ENCODE measurements around the gene HCN3.

The HCN3 gene

DNA sequence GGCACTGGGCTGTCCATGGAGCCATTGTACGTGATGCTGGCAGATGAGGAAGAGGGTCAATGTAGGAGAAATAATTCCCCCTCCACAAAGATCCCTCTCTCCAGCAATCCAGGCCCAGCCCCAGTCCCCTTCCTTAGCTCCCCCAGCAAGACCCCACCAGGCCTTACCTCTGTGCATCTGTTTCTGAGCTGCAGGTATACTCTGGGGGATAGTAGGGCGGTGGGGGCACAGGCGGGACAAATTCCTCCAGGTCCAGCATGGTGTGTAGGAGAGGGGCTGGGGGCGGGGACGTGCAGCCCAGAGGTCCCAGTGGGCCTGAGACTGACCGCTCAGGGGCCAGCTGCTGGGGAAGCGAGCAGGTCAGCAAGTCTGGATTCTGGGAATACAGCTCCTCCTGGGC, 25.7 kb upstream of the HCN3 start:
- H3K4me3 ChIP-seq (ENCODE audit: low read depth, low read length), result no peak overlapping the region
- CTCF ChIA-PET, result interaction anchor here (0.5 to 4.9 kb wide), 37 partner anchors 9 to 814 kb away, joined by 3 to 91 read pairs (median 6); partner anchors contain the start of genes CLK2, FDPS, HCN3 and KRTCAP2
- no peaks in the 10 kb centered on the region for H3K9me3 ChIP-seq (ENCODE audit: control insufficient read depth, insufficient read depth, low read depth, low read length)
- H3K36me3 ChIP-seq (ENCODE audit: control insufficient read depth in 2 of 2, insufficient read depth in 1 of 2, low read length in 2 of 2), result peaks cover 12 to 60% of the 10 kb centered on the region in 2 experiments; a peak in 2 of 3 replicates
- TF ChIP-seq ZNF670 (tag by site-specific recombination; IDR thresholded peaks at IDR 0.05; ENCODE audit: low read depth) (no peak), ZBTB26 (tag by site-specific recombination; optimal IDR thresholded peaks at IDR 0.05) (no peak), ZNF23 (tag by site-specific recombination; IDR thresholded peaks at IDR 0.05; ENCODE audit: borderline replicate concordance) (no peak), ZNF239 (tag by site-specific recombination; IDR thresholded peaks at IDR 0.05) (no peak), ZNF776 (tag by site-specific recombination; IDR thresholded peaks at IDR 0.05; ENCODE audit: borderline replicate concordance) (no peak), TCF7L2 (IDR thresholded peaks at IDR 0.05; ENCODE audit: borderline replicate concordance, low read depth, low read length) (no peak), ZNF169 (tag by site-specific recombination; IDR thresholded peaks at IDR 0.05) (no peak), ZNF660 (tag by site-specific recombination; IDR thresholded peaks at IDR 0.05) (no peak), ZNF366 (tag by site-specific recombination; conservative IDR thresholded peaks at IDR 0.05) (no peak), ZNF274 (IDR thresholded peaks at IDR 0.05; ENCODE audit: low read length) (no peak), ZNF274 (tag by site-specific recombination; IDR thresholded peaks at IDR 0.05; ENCODE audit: borderline replicate concordance) (no peak), ZIC2 (tag by site-specific recombination; IDR thresholded peaks at IDR 0.05) (no peak), OVOL3 (tag by site-specific recombination; IDR thresholded peaks at IDR 0.05) (no peak), EGR2 (tag by site-specific recombination; IDR thresholded peaks at IDR 0.05; ENCODE audit: low read depth) (no peak), ZNF24 (tag by site-specific recombination; IDR thresholded peaks at IDR 0.05) (no peak), ZNF488 (tag by site-specific recombination; IDR thresholded peaks at IDR 0.05) (no peak), ZNF221 (tag by site-specific recombination; IDR thresholded peaks at IDR 0.05; ENCODE audit: borderline replicate concordance) (no peak), ZNF629 (tag by site-specific recombination; IDR thresholded peaks at IDR 0.05) (no peak), HOXD13 (CRISPR knock-in tag; IDR thresholded peaks at IDR 0.05; ENCODE audit: borderline replicate concordance) (no peak)
- TF ChIP-seq, protein P1, sequence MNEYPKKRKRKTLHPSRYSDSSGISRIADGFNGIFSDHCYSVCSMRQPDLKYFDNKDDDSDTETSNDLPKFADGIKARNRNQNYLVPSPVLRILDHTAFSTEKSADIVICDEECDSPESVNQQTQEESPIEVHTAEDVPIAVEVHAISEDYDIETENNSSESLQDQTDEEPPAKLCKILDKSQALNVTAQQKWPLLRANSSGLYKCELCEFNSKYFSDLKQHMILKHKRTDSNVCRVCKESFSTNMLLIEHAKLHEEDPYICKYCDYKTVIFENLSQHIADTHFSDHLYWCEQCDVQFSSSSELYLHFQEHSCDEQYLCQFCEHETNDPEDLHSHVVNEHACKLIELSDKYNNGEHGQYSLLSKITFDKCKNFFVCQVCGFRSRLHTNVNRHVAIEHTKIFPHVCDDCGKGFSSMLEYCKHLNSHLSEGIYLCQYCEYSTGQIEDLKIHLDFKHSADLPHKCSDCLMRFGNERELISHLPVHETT (tag by site-specific recombination; IDR thresholded peaks at IDR 0.05), result no peak
- H3K4me1 ChIP-seq (ENCODE audit: control insufficient read depth, insufficient read depth, low read length), result no peaks in the 10 kb centered on the region
- peak overlapping the region; percentile 8; the same call in 1 of the 2 replicates for H3K27ac ChIP-seq (ENCODE audit: extremely low read depth, low read depth, low read length)
- POLR2A ChIA-PET, result interaction anchor here (0.7 to 4.3 kb wide), 11 partner anchors 10 to 478 kb away, joined by 3 to 26 read pairs (median 4); partner anchors contain the start of genes ASH1L, CLK2, FDPS and SCAMP3

DNA sequence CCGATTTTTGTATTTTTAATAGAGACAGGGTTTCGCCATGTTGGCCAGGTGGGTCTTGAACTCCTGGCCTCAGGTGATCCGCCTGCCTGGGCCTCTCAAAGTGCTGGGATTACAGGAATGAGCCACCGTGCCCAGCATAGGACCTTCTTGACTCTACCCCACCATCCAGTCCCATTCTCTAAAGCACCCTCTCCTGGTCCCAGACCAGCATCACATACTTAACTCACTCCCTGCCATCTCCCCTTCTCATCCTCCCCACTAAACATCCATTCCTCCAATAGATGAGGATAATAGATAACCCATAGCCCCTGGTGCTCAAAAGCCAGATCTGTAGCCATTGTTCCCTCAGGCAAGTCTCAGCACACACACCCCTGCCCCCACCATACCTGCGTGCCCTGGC, 24.1 kb upstream of the HCN3 start:
- H3K9me3 ChIP-seq (ENCODE audit: control insufficient read depth, insufficient read depth, low read depth, low read length), result no peaks in the 10 kb centered on the region
- TF ChIP-seq ZNF121 (tag by site-specific recombination; IDR thresholded peaks at IDR 0.05) (0 out of 2 replicates have a peak, but pooled peaks have one; percentile 5), ZNF2 (tag by site-specific recombination; IDR thresholded peaks at IDR 0.05) (peak; percentile 58; the same call in 1 of the 2 replicates), ZNF214 (tag by site-specific recombination; IDR thresholded peaks at IDR 0.05; ENCODE audit: borderline replicate concordance) (no peak), IKZF3 (tag by site-specific recombination; IDR thresholded peaks at IDR 0.05) (0 out of 2 replicates have a peak, but pooled peaks have one; percentile 13), ZNF341 (tag by site-specific recombination; IDR thresholded peaks at IDR 0.05; ENCODE audit: low read depth) (0 out of 2 replicates have a peak, but pooled peaks have one; percentile 14), BCL6B (tag by site-specific recombination; IDR thresholded peaks at IDR 0.05) (no peak), ZNF366 (tag by site-specific recombination; conservative IDR thresholded peaks at IDR 0.05) (peak; percentile 39), ZNF223 (tag by site-specific recombination; IDR thresholded peaks at IDR 0.05) (0 out of 2 replicates have a peak, but pooled peaks have one; percentile 15)
- TF ChIP-seq, protein P2, sequence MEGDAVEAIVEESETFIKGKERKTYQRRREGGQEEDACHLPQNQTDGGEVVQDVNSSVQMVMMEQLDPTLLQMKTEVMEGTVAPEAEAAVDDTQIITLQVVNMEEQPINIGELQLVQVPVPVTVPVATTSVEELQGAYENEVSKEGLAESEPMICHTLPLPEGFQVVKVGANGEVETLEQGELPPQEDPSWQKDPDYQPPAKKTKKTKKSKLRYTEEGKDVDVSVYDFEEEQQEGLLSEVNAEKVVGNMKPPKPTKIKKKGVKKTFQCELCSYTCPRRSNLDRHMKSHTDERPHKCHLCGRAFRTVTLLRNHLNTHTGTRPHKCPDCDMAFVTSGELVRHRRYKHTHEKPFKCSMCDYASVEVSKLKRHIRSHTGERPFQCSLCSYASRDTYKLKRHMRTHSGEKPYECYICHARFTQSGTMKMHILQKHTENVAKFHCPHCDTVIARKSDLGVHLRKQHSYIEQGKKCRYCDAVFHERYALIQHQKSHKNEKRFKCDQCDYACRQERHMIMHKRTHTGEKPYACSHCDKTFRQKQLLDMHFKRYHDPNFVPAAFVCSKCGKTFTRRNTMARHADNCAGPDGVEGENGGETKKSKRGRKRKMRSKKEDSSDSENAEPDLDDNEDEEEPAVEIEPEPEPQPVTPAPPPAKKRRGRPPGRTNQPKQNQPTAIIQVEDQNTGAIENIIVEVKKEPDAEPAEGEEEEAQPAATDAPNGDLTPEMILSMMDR (tag by site-specific recombination; IDR thresholded peaks at IDR 0.05), result peak; percentile 43
- ChIA-PET CTCF (interaction anchor here (1.2 kb wide), 1 partner anchor 13 kb away, joined by 3 read pairs; no protein-coding TSS in a partner anchor), POLR2A (interaction anchor here (1.0 to 2.6 kb wide), 2 partner anchors 9 to 53 kb away, joined by 3 to 11 read pairs; no protein-coding TSS in a partner anchor)
- peaks cover 6 to 56% of the 10 kb centered on the region in 2 experiments; a peak in 2 of 3 replicates for H3K36me3 ChIP-seq (ENCODE audit: control insufficient read depth in 2 of 2, insufficient read depth in 1 of 2, low read length in 2 of 2)
- H3K4me3 ChIP-seq (ENCODE audit: low read depth, low read length), result no peak overlapping the region
- no peaks in the 10 kb centered on the region for H3K4me1 ChIP-seq (ENCODE audit: control insufficient read depth, insufficient read depth, low read length)
- H3K27ac ChIP-seq (ENCODE audit: extremely low read depth, low read depth, low read length), result no peak overlapping the region

Measured in HEK293 (cell line).